ENCODE measurements around the gene NELFB.

- TF ChIP-seq ZNF121 (CRISPR knock-in tag; IDR thresholded peaks at IDR 0.05), result no peak
- TF ChIP-seq USF2 (CRISPR knock-in tag; IDR thresholded peaks at IDR 0.05), result no peak
- no peak for TF ChIP-seq JUN (CRISPR knock-in tag; IDR thresholded peaks at IDR 0.05)
- TF ChIP-seq, protein P1, sequence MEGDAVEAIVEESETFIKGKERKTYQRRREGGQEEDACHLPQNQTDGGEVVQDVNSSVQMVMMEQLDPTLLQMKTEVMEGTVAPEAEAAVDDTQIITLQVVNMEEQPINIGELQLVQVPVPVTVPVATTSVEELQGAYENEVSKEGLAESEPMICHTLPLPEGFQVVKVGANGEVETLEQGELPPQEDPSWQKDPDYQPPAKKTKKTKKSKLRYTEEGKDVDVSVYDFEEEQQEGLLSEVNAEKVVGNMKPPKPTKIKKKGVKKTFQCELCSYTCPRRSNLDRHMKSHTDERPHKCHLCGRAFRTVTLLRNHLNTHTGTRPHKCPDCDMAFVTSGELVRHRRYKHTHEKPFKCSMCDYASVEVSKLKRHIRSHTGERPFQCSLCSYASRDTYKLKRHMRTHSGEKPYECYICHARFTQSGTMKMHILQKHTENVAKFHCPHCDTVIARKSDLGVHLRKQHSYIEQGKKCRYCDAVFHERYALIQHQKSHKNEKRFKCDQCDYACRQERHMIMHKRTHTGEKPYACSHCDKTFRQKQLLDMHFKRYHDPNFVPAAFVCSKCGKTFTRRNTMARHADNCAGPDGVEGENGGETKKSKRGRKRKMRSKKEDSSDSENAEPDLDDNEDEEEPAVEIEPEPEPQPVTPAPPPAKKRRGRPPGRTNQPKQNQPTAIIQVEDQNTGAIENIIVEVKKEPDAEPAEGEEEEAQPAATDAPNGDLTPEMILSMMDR (IDR thresholded peaks at IDR 0.05), result no peak
- no peak for TF ChIP-seq ELF4 (CRISPR knock-in tag; IDR thresholded peaks at IDR 0.05; ENCODE audit: low read depth)
- no peak for TF ChIP-seq MAX (CRISPR knock-in tag; IDR thresholded peaks at IDR 0.05)
- TF ChIP-seq, protein P2, sequence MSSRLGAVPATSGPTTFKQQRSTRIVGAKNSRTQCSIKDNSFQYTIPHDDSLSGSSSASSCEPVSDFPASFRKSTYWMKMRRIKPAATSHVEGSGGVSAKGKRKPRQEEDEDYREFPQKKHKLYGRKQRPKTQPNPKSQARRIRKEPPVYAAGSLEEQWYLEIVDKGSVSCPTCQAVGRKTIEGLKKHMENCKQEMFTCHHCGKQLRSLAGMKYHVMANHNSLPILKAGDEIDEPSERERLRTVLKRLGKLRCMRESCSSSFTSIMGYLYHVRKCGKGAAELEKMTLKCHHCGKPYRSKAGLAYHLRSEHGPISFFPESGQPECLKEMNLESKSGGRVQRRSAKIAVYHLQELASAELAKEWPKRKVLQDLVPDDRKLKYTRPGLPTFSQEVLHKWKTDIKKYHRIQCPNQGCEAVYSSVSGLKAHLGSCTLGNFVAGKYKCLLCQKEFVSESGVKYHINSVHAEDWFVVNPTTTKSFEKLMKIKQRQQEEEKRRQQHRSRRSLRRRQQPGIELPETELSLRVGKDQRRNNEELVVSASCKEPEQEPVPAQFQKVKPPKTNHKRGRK (CRISPR knock-in tag; IDR thresholded peaks at IDR 0.05; ENCODE audit: borderline replicate concordance), result no peak
- TF ChIP-seq TEAD4 (CRISPR knock-in tag; IDR thresholded peaks at IDR 0.05), result no peak
- TF ChIP-seq NR2C2 (CRISPR knock-in tag; IDR thresholded peaks at IDR 0.05), result no peak
- no peak for TF ChIP-seq CREB1 (CRISPR knock-in tag; IDR thresholded peaks at IDR 0.05)
Measured at GRCh38 chr9:137315581-137316011, 60.5 kb downstream of the NELFB start.

Measured in WTC11 (cell line).